BLaER1 (cell line): Measurements from ENCODE around the gene DUSP3.

Experiments used
- H3K27ac ChIP-seq: shearing (Covaris generic); formaldehyde crosslinking; 2 replicates; pipeline ENCODE4 v1.8.1; 2022
- H3K27me3 ChIP-seq: shearing (Covaris generic); formaldehyde crosslinking; 2 replicates; pipeline ENCODE4 v1.8.1; 2022
- H3K36me3 ChIP-seq: shearing (Covaris generic); formaldehyde crosslinking; 2 replicates; pipeline ENCODE4 v1.8.1; 2022
- H3K4me1 ChIP-seq: shearing (Covaris generic); formaldehyde crosslinking; 2 replicates; pipeline ENCODE4 v1.8.1; 2022
- H3K4me2 ChIP-seq: shearing (Covaris generic); formaldehyde crosslinking; 2 replicates; pipeline ENCODE4 v1.8.1; 2022
- H3K4me3 ChIP-seq: shearing (Covaris generic); formaldehyde crosslinking; 2 replicates; pipeline ENCODE4 v1.8.1; 2022
- H3K9ac ChIP-seq: shearing (Covaris generic); formaldehyde crosslinking; 2 replicates; pipeline ENCODE4 v1.8.1; 2022
- H3K9me3 ChIP-seq: shearing (Covaris generic); formaldehyde crosslinking; 2 replicates; pipeline ENCODE4 v1.8.1; 2022
- H4K20me1 ChIP-seq: shearing (Covaris generic); formaldehyde crosslinking; 2 replicates; pipeline ENCODE4 v1.8.1; 2022
- Cebpa-rat ChIP-seq: shearing (Covaris generic); IDR thresholded peaks from 2 replicates; pipeline ENCODE4 v1.8.1; 2022

DUSP3 gene

GRCh38 chr17:43778337-43779144, at the start of gene DUSP3:
DUSP3 (minus strand) TSS chr17:43778977; CDS start chr17:43778924, 53 bp downstream.
- H3K4me2 ChIP-seq = peak within 1 kb of the TSS; percentile 99
- peak within 1 kb of the TSS; percentile 84 for H3K9ac ChIP-seq
- TF ChIP-seq Cebpa-rat = no peak
- H3K4me1 ChIP-seq = peaks cover 24% of the 10 kb centered on the region
- H3K4me3 ChIP-seq = peak within 1 kb of the TSS; percentile 94
- peaks cover 14% of the 10 kb centered on the region for H3K36me3 ChIP-seq
- H4K20me1 ChIP-seq = no peaks in the 10 kb centered on the region
- peak within 1 kb of the TSS; percentile 73 for H3K27ac ChIP-seq
- H3K9me3 ChIP-seq = no peaks in the 10 kb centered on the region
- H3K27me3 ChIP-seq = peaks cover 16% of the 10 kb centered on the region

- Histone ChIP-seq H3K36me3 (peaks cover 21% of the 10 kb centered on the region; the same call in 1 of the 2 replicates), H3K4me2 (no peak overlapping the region), H3K27ac (no peak overlapping the region), H3K4me1 (peaks cover 8% of the 10 kb centered on the region; the same call in 1 of the 2 replicates), H3K9ac (no peak overlapping the region), H3K4me3 (no peak overlapping the region), H3K9me3 (no peaks in the 10 kb centered on the region), H3K27me3 (no peaks in the 10 kb centered on the region), H4K20me1 (no peaks in the 10 kb centered on the region)
- no peak for TF ChIP-seq Cebpa-rat
These were observed 48.8 kb upstream of the DUSP3 start for GRCh38 chr17:43827596-43827995.

GRCh38 chr17:43826206-43826605, 47.4 kb upstream of the DUSP3 start:
- Histone ChIP-seq H3K4me2 (no peak overlapping the region), H4K20me1 (no peaks in the 10 kb centered on the region), H3K4me3 (no peak overlapping the region), H3K36me3 (peaks cover 21% of the 10 kb centered on the region; the same call in 1 of the 2 replicates), H3K4me1 (no peaks in the 10 kb centered on the region), H3K27me3 (no peaks in the 10 kb centered on the region), H3K27ac (no peak overlapping the region), H3K9me3 (no peaks in the 10 kb centered on the region), H3K9ac (no peak overlapping the region)
- TF ChIP-seq Cebpa-rat = no peak

- no peaks in the 10 kb centered on the region for H3K4me1 ChIP-seq
- no peaks in the 10 kb centered on the region for H3K9me3 ChIP-seq
- H4K20me1 ChIP-seq = no peaks in the 10 kb centered on the region
- H3K27me3 ChIP-seq = no peaks in the 10 kb centered on the region
- no peak overlapping the region for H3K4me3 ChIP-seq
- peaks cover 25% of the 10 kb centered on the region; the same call in 1 of the 2 replicates for H3K36me3 ChIP-seq
- TF ChIP-seq Cebpa-rat = no peak
- H3K27ac ChIP-seq = no peak overlapping the region
- no peak overlapping the region for H3K4me2 ChIP-seq
- no peak overlapping the region for H3K9ac ChIP-seq
These were observed 46.8 kb upstream of the DUSP3 start for GRCh38 chr17:43825567-43825966.

GRCh38 chr17:43823350-43824084, 44.7 kb upstream of the DUSP3 start:
- TF ChIP-seq Cebpa-rat = no peak
- no peaks in the 10 kb centered on the region for H4K20me1 ChIP-seq
- H3K4me3 ChIP-seq = no peak overlapping the region
- no peak overlapping the region for H3K4me2 ChIP-seq
- no peaks in the 10 kb centered on the region for H3K9me3 ChIP-seq
- no peak overlapping the region for H3K9ac ChIP-seq
- H3K27ac ChIP-seq = no peak overlapping the region
- H3K36me3 ChIP-seq = peaks cover 19% of the 10 kb centered on the region; the same call in 1 of the 2 replicates
- no peaks in the 10 kb centered on the region for H3K4me1 ChIP-seq
- H3K27me3 ChIP-seq = no peaks in the 10 kb centered on the region

- H3K4me2 ChIP-seq = no peak overlapping the region
- H3K36me3 ChIP-seq = peaks cover 18% of the 10 kb centered on the region; the same call in 1 of the 2 replicates
- no peaks in the 10 kb centered on the region for H3K4me1 ChIP-seq
- H3K4me3 ChIP-seq = no peak overlapping the region
- H3K9ac ChIP-seq = no peak overlapping the region
- TF ChIP-seq Cebpa-rat = no peak
- H3K27me3 ChIP-seq = no peaks in the 10 kb centered on the region
- H3K9me3 ChIP-seq = no peaks in the 10 kb centered on the region
- H4K20me1 ChIP-seq = no peaks in the 10 kb centered on the region
- H3K27ac ChIP-seq = no peak overlapping the region
These were observed 43.9 kb upstream of the DUSP3 start for GRCh38 chr17:43822570-43823190.

GRCh38 chr17:43820759-43821158, 42.0 kb upstream of the DUSP3 start:
- no peak overlapping the region for H3K9ac ChIP-seq
- H3K27me3 ChIP-seq = no peaks in the 10 kb centered on the region
- no peaks in the 10 kb centered on the region for H4K20me1 ChIP-seq
- H3K27ac ChIP-seq = no peak overlapping the region
- H3K36me3 ChIP-seq = peaks cover 11% of the 10 kb centered on the region; the same call in 1 of the 2 replicates
- no peak overlapping the region for H3K4me2 ChIP-seq
- H3K9me3 ChIP-seq = no peaks in the 10 kb centered on the region
- H3K4me1 ChIP-seq = no peaks in the 10 kb centered on the region
- H3K4me3 ChIP-seq = no peak overlapping the region
- TF ChIP-seq Cebpa-rat = no peak

GRCh38 chr17:43818966-43819365, 40.2 kb upstream of the DUSP3 start:
- Histone ChIP-seq H3K4me2 (no peak overlapping the region), H3K27me3 (no peaks in the 10 kb centered on the region), H3K27ac (no peak overlapping the region), H4K20me1 (no peaks in the 10 kb centered on the region), H3K9me3 (no peaks in the 10 kb centered on the region), H3K36me3 (peaks cover 6% of the 10 kb centered on the region; the same call in 1 of the 2 replicates), H3K4me3 (no peak overlapping the region), H3K9ac (no peak overlapping the region), H3K4me1 (no peaks in the 10 kb centered on the region)
- no peak for TF ChIP-seq Cebpa-rat

- Histone ChIP-seq H3K27me3 (no peaks in the 10 kb centered on the region), H3K9ac (no peak overlapping the region), H3K9me3 (no peaks in the 10 kb centered on the region), H3K4me2 (no peak overlapping the region), H3K27ac (no peak overlapping the region), H3K4me1 (no peaks in the 10 kb centered on the region), H4K20me1 (no peaks in the 10 kb centered on the region), H3K36me3 (peaks cover 13% of the 10 kb centered on the region), H3K4me3 (no peak overlapping the region)
- no peak for TF ChIP-seq Cebpa-rat
These were observed 39.0 kb upstream of the DUSP3 start for GRCh38 chr17:43817826-43818225.
